Activated T-cell treated with anti-CD3 and anti-CD28 coated beads, Interleukin-2, amount 50 U/mL, for 4 hours (primary cell): ENCODE data around the gene PFN1. TPM values are rescaled to one million over a fixed set of nuclear protein-coding genes. Genes with fewer than 3 reads are reported as not detected.
"Not testable (repeated sequence)": the region's sequence is repeated elsewhere in the genome, so short reads cannot be mapped to it uniquely, and the experiment has no call there.

Experiments
- ATAC-seq, 2 donors: fragments of 200-7000 bp; cut with Tn5 transposase; one replicate each; pipeline ENCODE4 v1.10.0; 2021
- DNase-seq: peaks from one replicate; pipeline ENCODE4 v3.0.0-alpha.2; 2020
- H3K27me3 Mint-ChIP-seq: one replicate; pipeline ENCODE4 v1.8.0; 2021; ENCODE audit warnings: low read depth, mixed read lengths
- H3K36me3 Mint-ChIP-seq: one replicate; pipeline ENCODE4 v1.8.0; 2022; ENCODE audit warnings: mixed read lengths; ENCODE audit not compliant: insufficient read depth
- H3K4me1 Mint-ChIP-seq: one replicate; pipeline ENCODE4 v1.8.0; 2021; ENCODE audit warnings: low read depth, mixed read lengths
- H3K4me3 Mint-ChIP-seq: one replicate; pipeline ENCODE4 v1.8.0; 2021; ENCODE audit warnings: mild to moderate bottlenecking, moderate library complexity, mixed read lengths
- H3K9me3 Mint-ChIP-seq: one replicate; pipeline ENCODE4 v1.8.0; 2021; ENCODE audit warnings: mixed read lengths
- total RNA-seq, 3 donors: library from RNA; stranded (reverse); gene quantifications; one replicate each; pipeline ENCODE4 v1.2.1, GENCODE V29; 2021

Gene PFN1
- total RNA-seq, 3 donors from 2014 or later, result 1,652 to 1,716 (median 1,674) TPM

DNA sequence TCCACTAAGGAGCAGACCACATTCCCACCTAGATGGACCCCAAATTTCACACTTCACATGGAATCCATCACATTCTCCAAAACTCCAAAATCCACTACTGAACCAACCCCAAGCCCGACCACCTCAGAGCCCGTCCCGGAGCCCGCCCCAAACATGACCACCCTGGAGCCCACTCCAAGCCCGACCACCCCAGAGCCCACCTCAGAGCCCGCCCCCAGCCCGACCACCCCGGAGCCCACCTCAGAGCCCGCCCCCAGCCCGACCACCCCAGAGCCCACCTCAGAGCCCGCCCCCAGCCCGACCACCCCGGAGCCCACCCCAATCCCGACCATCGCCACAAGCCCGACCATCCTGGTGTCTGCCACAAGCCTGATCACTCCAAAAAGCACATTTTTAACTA is 14.7 kb downstream of the PFN1 start:
- H3K4me1 Mint-ChIP-seq, result peaks cover 31% of the 10 kb centered on the region
- H3K36me3 Mint-ChIP-seq, result peaks cover 7% of the 10 kb centered on the region
- DNase-seq, result no peak
- H3K9me3 Mint-ChIP-seq, result no peaks in the 10 kb centered on the region
- no peaks in the 10 kb centered on the region for H3K27me3 Mint-ChIP-seq
- no peak overlapping the region for H3K4me3 Mint-ChIP-seq
- no peak for ATAC-seq

DNA sequence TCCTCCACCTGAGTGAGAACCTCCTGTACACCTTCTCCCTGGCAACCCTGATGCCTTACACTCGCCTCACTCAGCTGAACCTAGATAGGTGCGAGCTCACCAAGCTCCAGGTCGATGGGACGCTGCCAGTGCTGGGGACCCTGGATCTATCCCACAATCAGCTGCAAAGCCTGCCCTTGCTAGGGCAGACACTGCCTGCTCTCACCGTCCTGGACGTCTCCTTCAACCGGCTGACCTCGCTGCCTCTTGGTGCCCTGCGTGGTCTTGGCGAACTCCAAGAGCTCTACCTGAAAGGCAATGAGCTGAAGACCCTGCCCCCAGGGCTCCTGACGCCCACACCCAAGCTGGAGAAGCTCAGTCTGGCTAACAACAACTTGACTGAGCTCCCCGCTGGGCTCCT is 15.6 kb downstream of the PFN1 start:
- H3K36me3 Mint-ChIP-seq, result peaks cover 7% of the 10 kb centered on the region
- no peaks in the 10 kb centered on the region for H3K9me3 Mint-ChIP-seq
- no peaks in the 10 kb centered on the region for H3K27me3 Mint-ChIP-seq
- no peak for ATAC-seq
- peaks cover 25% of the 10 kb centered on the region for H3K4me1 Mint-ChIP-seq
- H3K4me3 Mint-ChIP-seq, result no peak overlapping the region
- DNase-seq, result no peak

DNA sequence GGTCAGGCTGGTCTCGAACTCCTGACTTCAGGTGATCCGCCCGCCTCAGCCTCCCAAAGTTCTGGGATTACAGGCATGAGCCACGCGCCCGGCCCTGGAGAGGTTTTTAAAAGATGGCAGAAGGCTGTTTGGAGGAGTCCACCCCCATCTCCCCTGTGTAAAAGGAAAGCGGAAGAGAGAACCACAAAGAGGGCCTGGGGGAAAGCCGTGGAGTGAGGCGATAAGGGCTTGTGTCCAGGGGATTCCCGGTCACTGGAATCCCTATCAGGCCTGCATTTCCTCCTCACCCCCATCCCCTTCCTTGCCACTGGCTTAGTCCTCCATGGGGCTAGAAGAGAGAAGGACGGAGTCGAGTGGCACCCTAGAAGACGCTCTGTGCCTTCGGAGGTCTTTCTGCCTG is 16.4 kb downstream of the PFN1 start, which contains the start of gene GP1BA:
TSS of gene GP1BA (plus strand) at position 315 of the 400 bp plus-strand sequence. CDS start 328 bp downstream, outside the sequence.
- no peak for DNase-seq
- Mint-ChIP-seq H3K4me3 (no peak within 1 kb of the TSS), H3K4me1 (peaks cover 25% of the 10 kb centered on the region), H3K36me3 (peaks cover 6% of the 10 kb centered on the region), H3K9me3 (no peaks in the 10 kb centered on the region), H3K27me3 (no peaks in the 10 kb centered on the region)
- ATAC-seq, result no peak

DNA sequence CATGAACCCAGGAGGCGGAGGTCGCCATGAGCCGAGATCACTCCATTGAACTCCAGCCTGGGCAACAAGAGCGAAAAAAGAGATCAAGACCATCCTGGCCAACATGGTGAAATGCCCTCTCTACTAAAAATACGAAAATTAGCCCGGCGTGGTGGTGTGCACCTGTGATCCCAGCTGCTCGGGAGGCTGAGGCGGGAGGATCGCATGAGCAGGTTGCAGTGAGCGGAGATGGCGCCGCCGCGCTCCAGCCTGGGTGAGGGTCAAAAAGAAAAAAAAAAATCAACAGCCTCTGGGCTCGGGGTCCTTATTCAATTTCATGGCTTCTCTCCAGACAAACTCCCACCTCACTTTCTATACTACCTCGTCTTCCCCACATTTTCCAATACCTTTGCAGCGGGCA is 19.4 kb downstream of the PFN1 start:
- H3K27me3 Mint-ChIP-seq, result no peaks in the 10 kb centered on the region
- H3K9me3 Mint-ChIP-seq, result no peaks in the 10 kb centered on the region
- ATAC-seq, result no peak
- peaks cover 10% of the 10 kb centered on the region for H3K36me3 Mint-ChIP-seq
- no peak for DNase-seq
- H3K4me3 Mint-ChIP-seq, result no peak overlapping the region
- peaks cover 17% of the 10 kb centered on the region for H3K4me1 Mint-ChIP-seq

DNA sequence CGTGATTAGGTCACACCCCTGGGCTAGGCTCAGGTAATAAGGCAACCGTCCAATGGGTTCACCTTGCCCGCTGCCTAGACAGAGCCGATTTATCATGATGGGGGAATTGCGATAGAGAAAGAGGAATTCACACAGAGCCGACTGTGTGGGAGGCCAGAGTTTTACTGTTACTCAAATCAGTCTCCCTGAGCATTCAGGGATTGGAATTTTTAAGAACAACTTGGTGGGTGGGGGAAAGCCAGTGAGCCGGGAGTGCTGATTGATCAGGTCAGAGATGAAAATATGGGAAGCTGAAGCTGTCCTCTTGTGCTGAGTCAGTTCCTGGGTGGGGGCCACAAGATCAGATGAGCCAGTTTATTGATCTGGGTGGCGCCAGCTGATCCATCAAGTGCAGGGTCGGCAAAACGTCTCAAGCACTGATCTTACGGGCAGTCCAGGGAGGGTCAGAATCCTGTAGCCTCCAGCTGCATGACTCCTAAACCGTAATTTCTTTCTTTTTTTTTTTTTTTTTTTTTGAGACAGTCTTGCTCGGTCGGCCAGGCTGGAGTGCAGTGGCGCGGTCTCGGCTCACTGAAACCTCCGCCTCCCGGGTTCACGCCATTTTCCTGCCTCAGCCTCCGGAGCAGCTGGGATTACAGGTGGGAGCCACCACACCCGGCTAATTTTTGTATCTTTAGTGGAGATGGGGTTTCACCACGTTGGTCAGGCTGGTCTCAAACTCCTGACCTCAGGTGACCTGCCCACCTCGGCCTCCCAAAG is 21.6 kb downstream of the PFN1 start:
- not testable (repeated sequence) for ATAC-seq, H3K27me3 Mint-ChIP-seq

DNA sequence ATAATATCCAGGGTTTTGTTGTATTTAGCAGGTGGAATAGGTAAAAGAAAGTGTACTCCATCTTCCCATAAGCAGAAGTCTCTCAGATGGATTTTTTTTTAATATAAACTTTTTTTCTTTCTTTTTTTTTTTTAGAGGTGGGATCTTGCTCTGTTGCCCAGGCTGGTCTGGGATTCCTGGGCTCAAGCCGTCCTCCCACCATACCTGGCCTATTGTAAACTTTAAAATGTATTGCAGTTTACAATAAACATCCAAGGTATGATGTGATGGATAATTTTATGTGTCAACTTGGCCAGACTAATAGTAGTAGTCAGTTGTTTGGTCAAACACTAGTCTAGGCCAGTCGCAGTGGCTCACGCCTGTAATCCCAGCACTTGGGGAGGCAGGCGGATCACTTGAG is 27.0 kb downstream of the PFN1 start:
- Mint-ChIP-seq H3K9me3 (no peaks in the 10 kb centered on the region), H3K36me3 (peaks cover under 1% of the 10 kb centered on the region), H3K4me1 (peaks cover under 1% of the 10 kb centered on the region), H3K4me3 (no peak overlapping the region), H3K27me3 (no peaks in the 10 kb centered on the region)
- DNase-seq (no peak), ATAC-seq (no peak)

More for the DNA sequence above, 21.6 kb downstream of the PFN1 start:
- H3K4me1 Mint-ChIP-seq, H3K4me3 Mint-ChIP-seq, DNase-seq, H3K9me3 Mint-ChIP-seq: not testable (repeated sequence)
- H3K36me3 Mint-ChIP-seq, result peaks cover 10% of the 10 kb centered on the region

DNA sequence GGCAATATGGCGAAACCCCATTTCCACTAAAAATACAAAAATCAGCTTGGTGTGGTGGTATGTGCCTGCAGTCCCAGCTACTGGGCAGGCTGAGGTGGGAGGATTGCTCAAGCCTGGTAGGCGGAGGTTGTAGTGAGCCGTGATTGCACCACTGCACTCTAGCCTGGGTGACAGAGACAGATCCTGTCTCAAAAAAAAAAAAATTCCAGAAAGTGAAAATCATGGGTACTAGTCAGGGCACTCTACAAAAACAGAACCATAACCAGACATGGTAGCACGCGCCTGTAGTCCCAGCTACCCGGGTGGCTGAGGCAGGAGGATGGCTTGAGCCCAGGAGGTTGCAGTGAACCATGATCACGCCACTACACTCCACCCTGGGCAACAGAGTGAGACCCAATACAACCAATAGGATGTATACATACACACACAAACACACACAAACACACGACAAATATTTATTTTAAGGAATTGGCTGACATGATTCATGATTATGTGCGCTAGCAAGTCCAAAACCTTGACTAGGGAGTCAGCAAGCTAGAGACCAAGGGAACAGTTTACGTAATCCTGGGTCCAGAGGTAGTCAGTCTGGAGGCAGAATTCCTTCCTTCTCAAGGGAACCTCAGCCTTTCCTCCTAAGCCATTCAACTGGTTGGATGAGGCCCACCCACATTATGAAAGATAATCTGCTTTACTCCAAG is 27.8 kb downstream of the PFN1 start:
- no peaks in the 10 kb centered on the region for H3K27me3 Mint-ChIP-seq
- no peaks in the 10 kb centered on the region for H3K4me1 Mint-ChIP-seq
- no peaks in the 10 kb centered on the region for H3K9me3 Mint-ChIP-seq

DNA sequence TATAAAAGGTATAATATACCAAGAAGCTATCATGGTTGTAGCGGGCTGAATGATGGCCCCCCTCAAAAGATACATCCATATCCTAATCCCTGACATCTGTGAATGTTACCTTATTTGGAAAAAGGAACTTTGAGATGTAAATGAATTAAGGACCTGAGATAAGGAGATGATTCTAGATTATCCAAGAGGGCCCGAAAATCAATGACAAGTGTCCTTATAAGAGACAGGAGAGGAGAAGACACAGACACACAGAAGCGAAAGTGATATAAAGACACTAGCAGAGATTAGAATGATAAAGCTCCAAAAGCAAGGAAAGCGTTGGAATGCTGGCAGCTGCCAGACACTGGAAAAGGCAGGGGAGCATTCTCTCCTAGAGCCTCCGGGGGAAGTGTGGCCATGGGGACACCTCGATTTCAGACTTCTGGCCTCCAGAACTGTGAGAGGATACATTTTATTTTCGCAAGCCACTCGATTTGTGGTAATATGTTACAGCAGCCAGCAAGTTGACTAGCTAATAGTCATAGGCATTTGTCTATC is 28.8 kb downstream of the PFN1 start:
- no peak for ATAC-seq
- Mint-ChIP-seq H3K4me3 (no peak overlapping the region), H3K9me3 (no peaks in the 10 kb centered on the region), H3K27me3 (no peaks in the 10 kb centered on the region), H3K4me1 (no peaks in the 10 kb centered on the region), H3K36me3 (no peaks in the 10 kb centered on the region)
- no peak for DNase-seq

More for the DNA sequence above, 27.8 kb downstream of the PFN1 start:
- no peak overlapping the region for H3K4me3 Mint-ChIP-seq
- ATAC-seq, result no peak
- no peaks in the 10 kb centered on the region for H3K36me3 Mint-ChIP-seq
- DNase-seq, result no peak

DNA sequence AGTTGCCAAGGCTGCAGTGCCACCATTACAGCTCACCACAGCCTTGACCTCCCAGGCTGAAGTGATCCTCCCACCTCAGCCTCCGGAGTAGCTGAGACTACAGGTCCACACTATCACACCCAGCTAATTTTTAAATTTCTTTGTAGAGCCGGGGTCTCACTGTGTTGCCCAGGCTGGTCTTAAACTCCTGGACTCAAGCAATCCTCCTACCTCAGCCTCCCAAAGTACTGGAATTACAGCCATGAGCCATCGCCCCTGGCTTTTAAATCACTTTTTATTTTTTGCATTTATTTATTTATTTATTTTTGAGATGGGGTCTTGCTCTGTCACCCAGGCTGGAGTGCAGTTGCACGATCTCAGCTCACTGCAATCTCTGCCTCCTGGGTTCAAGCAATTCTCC is 33.8 kb downstream of the PFN1 start:
- not testable (repeated sequence) for H3K4me1 Mint-ChIP-seq, ATAC-seq, H3K36me3 Mint-ChIP-seq

DNA sequence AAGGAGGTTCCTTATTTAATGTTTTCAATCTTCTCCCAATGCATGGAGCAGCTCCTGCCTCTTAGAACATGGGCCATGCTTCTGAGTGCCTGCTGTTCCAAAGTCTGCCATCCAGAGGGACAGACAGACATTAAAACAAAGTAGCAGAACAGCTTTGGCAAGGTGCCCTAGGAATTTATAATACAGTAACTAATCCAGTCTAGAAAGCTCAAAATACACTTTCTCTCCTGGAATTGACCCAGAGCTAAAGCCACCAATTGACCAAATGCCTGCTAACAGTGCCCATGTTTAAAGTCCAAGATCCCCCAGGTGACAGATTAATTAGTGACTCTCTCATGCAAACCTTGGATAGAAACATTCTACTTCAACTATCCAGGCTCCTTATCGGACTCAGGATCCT is 34.3 kb downstream of the PFN1 start:
- Mint-ChIP-seq H3K9me3 (no peaks in the 10 kb centered on the region), H3K4me3 (no peak overlapping the region), H3K4me1 (no peaks in the 10 kb centered on the region), H3K36me3 (no peaks in the 10 kb centered on the region), H3K27me3 (peaks cover 2% of the 10 kb centered on the region)
- ATAC-seq, result no peak
- no peak for DNase-seq

More for the DNA sequence above, 33.8 kb downstream of the PFN1 start:
- not testable (repeated sequence) for DNase-seq, H3K4me3 Mint-ChIP-seq, H3K27me3 Mint-ChIP-seq, H3K9me3 Mint-ChIP-seq

DNA sequence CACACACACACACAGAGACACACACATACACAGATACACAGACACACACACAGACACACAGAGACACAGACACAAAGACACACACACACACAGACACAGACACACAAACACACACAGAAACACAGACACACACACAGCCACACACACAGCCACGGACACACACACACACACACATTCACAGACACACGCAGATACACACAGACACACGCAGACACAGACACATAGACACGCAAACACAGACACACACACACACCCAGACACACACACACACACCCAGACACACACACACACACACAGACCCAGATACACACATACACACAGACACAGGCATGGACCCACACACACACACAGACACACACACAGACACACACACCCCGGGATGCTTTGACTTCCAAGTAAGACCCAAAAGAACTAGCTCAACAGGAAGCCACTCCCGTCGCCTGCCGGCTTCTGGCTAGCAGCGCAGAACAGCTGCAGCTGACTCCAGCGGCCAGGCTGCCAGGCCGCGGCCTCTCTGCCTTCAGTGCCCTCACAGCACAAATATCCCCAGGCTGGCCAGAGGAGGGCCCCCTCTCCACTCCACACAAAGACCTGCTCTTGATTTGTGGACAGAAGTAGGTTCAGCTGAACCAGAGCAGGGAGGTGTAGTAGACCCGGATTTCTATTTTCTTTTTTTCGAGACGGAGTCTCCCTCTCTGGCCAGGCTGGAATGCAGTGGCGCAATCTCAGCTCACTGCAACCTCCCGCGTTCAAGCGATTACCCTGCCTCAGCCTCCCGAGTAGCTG is 39.4 kb downstream of the PFN1 start:
- Mint-ChIP-seq H3K27me3 (peaks cover 2% of the 10 kb centered on the region), H3K9me3 (no peaks in the 10 kb centered on the region), H3K4me1 (no peaks in the 10 kb centered on the region), H3K4me3 (no peak overlapping the region), H3K36me3 (no peaks in the 10 kb centered on the region)
- ATAC-seq, result peak; percentile 89 to 94
- peak; percentile 62 for DNase-seq

DNA sequence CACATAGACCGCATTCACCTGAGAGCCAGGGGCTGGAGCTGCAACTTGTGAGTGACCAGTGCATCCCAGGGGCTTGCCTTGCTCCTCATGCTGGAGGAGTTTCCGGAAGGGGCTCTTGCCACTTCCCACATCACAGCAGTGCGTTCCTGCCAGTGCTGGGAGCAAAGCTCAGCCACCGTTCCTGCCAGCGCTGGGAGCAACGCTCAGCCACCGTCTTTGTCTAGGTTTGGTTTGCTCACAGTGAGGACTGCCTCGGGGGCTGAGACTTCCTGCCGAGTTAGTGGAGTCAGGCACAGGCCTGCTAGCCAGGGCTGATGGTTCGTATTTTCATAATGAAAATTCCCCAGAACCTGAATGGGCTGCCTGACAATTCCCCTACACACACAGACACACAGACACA is 40.0 kb downstream of the PFN1 start:
- H3K4me1 Mint-ChIP-seq, result peaks cover 4% of the 10 kb centered on the region
- DNase-seq (no peak), ATAC-seq (peak; percentile 29 to 37)
- no peak overlapping the region for H3K4me3 Mint-ChIP-seq
- no peaks in the 10 kb centered on the region for H3K9me3 Mint-ChIP-seq
- peaks cover 2% of the 10 kb centered on the region for H3K27me3 Mint-ChIP-seq
- H3K36me3 Mint-ChIP-seq, result no peaks in the 10 kb centered on the region

DNA sequence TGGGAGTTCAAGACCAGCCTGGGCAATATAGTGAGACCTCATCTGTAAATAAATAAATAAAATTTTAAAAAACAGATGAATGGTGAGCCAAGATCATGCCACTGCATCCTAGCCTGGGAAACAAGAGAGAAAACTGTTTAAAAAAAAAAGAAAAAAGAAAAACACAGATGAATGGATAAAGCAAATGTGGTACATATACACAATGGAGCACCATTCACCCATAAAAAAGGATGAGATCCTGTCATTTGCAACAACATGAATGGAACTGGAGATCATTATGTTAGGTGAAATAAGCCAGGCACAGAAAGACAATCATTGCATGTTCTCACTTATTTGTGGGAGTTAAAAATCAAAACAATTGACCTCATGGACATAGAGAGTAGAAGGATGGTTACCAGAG is 41.7 kb downstream of the PFN1 start:
- not testable (repeated sequence) for H3K4me3 Mint-ChIP-seq, H3K27me3 Mint-ChIP-seq, ATAC-seq, DNase-seq, H3K36me3 Mint-ChIP-seq, H3K9me3 Mint-ChIP-seq
- peaks cover 16% of the 10 kb centered on the region for H3K4me1 Mint-ChIP-seq
